OCI-LY3 (cell line): ENCODE results near the gene TNFRSF9.

Experiments
- CTCF ChIP-seq: fragments of 200-600, 300-600 bp; sonication (generic); IDR thresholded peaks from 2 replicates; pipeline ENCODE4 v1.5.1; 2014; ENCODE audit warnings: antibody characterized with exemption, low read length, low read depth
- EZH2phosphoT487 ChIP-seq: fragments of 200-600 bp; shearing (Covaris generic); IDR thresholded peaks from 2 replicates; pipeline ENCODE4 v1.6.1; 2018; ENCODE audit warnings: antibody characterized with exemption, mixed run types, low read depth

- TF ChIP-seq CTCF (no peak), EZH2phosphoT487 (no peak)
These were observed 66.5 kb downstream of the TNFRSF9 start for GRCh38 chr1:7873801-7874795.
